K562 (cell line): ENCODE measurements around the gene BCL2L12. TPM values are rescaled to one million over a fixed set of nuclear protein-coding genes. Genes with fewer than 3 reads are reported as not detected.

Source experiments
- ATAC-seq: fragments of 200-7000 bp; cut with Tn5 transposase; 3 replicates; pipeline ENCODE4 v1.9.1; 2020; ENCODE audit warnings: moderate library complexity
- BruUV-seq: library from RNA; stranded (reverse); fragments of 400-500 nt; replicated peaks from 2 replicates; lab custom pipeline; 2021; lab: Mats Ljungman, UMichigan
- CTCF ChIA-PET: fragments of 300-600 bp; formaldehyde crosslinking; extraction: SDS; loops from one replicate; lab custom pipeline; 2021; ENCODE audit warnings: low intra/inter-chr PET ratio; lab: Yijun Ruan, JAX
- POLR2A ChIA-PET: fragments of 300-600, 350-650 bp; sonication (Branson Sonifier 250); formaldehyde crosslinking; extraction: SDS; loops from one replicate; lab custom pipeline; 2021; ENCODE audit warnings: antibody characterized with exemption, inconsistent platforms; lab: Yijun Ruan, JAX
- DNase-seq, 4 experiments: peaks; one replicate each; pipeline versions ENCODE4 v3.0.0 to v3.0.0-alpha.2; 2011 to 2018; ENCODE audit warnings: low spot score in 3 of 4, mixed read lengths in 3 of 4; ENCODE audit errors: extremely low read depth in 1 of 4
- FAIRE-seq: peaks from 2 replicates; lab custom pipeline; 2011; peaks lifted over from hg19 to GRCh38; lab: Jason Lieb, UNC
- H2AFZ ChIP-seq: 2 replicates; pipeline ENCODE4 v1.6.0; 2011; ENCODE audit warnings: low read depth, low read length, control low read depth, inconsistent platforms
- H3K27ac ChIP-seq: fragments of 200-600 bp; 3 replicates; pipeline ENCODE4 v1.8.0; 2011; ENCODE audit warnings: low read depth, mild to moderate bottlenecking, control low read depth, inconsistent platforms, low read length, moderate library complexity, mixed read lengths; ENCODE audit errors: extremely low read depth
- H3K27me3 ChIP-seq, 2 experiments: fragments of 300-600 bp in 1 of 2; 2 replicates in 1 of 2; 3 replicates in 1 of 2; pipeline versions ENCODE4 v1.6.0 to v1.8.0; 2011; ENCODE audit warnings: inconsistent platforms in 2 of 2, low read length in 2 of 2, mild to moderate bottlenecking in 1 of 2, mixed read lengths in 1 of 2, moderate library complexity in 1 of 2; ENCODE audit not compliant: control insufficient read depth in 2 of 2, insufficient read depth in 2 of 2
- H3K36me3 ChIP-seq: fragments of 300-600 bp; 3 replicates; pipeline ENCODE4 v1.8.0; 2011; ENCODE audit warnings: mild to moderate bottlenecking, low read length, inconsistent platforms; ENCODE audit not compliant: control insufficient read depth, insufficient read depth
- H3K4me1 ChIP-seq, 2 experiments: fragments of 200-600 bp in 1 of 2; replicated peaks in 1 of 2; 2 replicates in 1 of 2; 3 replicates in 1 of 2; pipeline versions ENCODE4 v1.5.1 to v1.8.0; 2011; ENCODE audit warnings: inconsistent platforms in 2 of 2, low read length in 2 of 2, mild to moderate bottlenecking in 1 of 2, mixed read lengths in 1 of 2, moderate library complexity in 1 of 2; ENCODE audit not compliant: control insufficient read depth in 2 of 2, insufficient read depth in 2 of 2
- H3K4me2 ChIP-seq: 2 replicates; pipeline ENCODE4 v1.6.1; 2011; ENCODE audit warnings: low read length, control low read depth, inconsistent platforms, mixed read lengths; ENCODE audit not compliant: insufficient read depth
- H3K4me3 ChIP-seq: fragments of 200-600 bp; sonication (generic), shearing (Covaris generic); 2 replicates; pipeline ENCODE4 v1.5.1; 2016; ENCODE audit warnings: control low read depth, inconsistent platforms
- H3K79me2 ChIP-seq: fragments of 200-600 bp; 3 replicates; pipeline ENCODE4 v1.8.0; 2011; ENCODE audit warnings: low read length, inconsistent platforms; ENCODE audit not compliant: control insufficient read depth, insufficient read depth
- H3K9ac ChIP-seq, 2 experiments: 2 replicates each; pipeline versions ENCODE4 v1.6.0 to v1.6.1; 2011; ENCODE audit warnings: low read depth in 2 of 2, low read length in 2 of 2, control low read depth in 1 of 2, inconsistent platforms in 1 of 2, mild to moderate bottlenecking in 1 of 2, mixed read lengths in 1 of 2; ENCODE audit not compliant: insufficient read depth in 1 of 2
- H3K9me1 ChIP-seq: one replicate; pipeline ENCODE4 v1.6.0; 2011; ENCODE audit warnings: inconsistent platforms, mild to moderate bottlenecking, low read length, moderate library complexity; ENCODE audit not compliant: control insufficient read depth, insufficient read depth
- H3K9me3 ChIP-seq: replicated peaks from 2 replicates; pipeline ENCODE4 v1.5.1; 2011; ENCODE audit warnings: low read depth, low read length, inconsistent platforms; ENCODE audit not compliant: control insufficient read depth, insufficient read depth
- H4K20me1 ChIP-seq: replicated peaks from 2 replicates; pipeline ENCODE4 v1.6.1; 2011; ENCODE audit warnings: low read length, inconsistent platforms, mixed read lengths; ENCODE audit not compliant: control insufficient read depth, insufficient read depth
- BRD4 ChIP-seq: fragments of 200-600 bp; sonication (generic); IDR thresholded peaks from 2 replicates; pipeline ENCODE4 v1.6.1; 2017; ENCODE audit warnings: inconsistent platforms
- FOXP1 ChIP-seq: sonication (generic); formaldehyde crosslinking; IDR thresholded peaks from 2 replicates; pipeline ENCODE4 v1.8.0; 2022; ENCODE audit warnings: mild to moderate bottlenecking, missing genetic modification reagents
- MXD1 ChIP-seq: fragments of 250-450 bp; sonication (Bioruptor Pico); IDR thresholded peaks from 2 replicates; pipeline ENCODE4 v1.8.0; 2021; ENCODE audit warnings: borderline replicate concordance, mild to moderate bottlenecking, moderate library complexity; ENCODE audit not compliant: poor library complexity, severe bottlenecking
- RBFOX2 ChIP-seq: fragments of 200-400 bp; formaldehyde crosslinking; IDR thresholded peaks from 2 replicates; pipeline ENCODE4 v1.6.1; 2017; ENCODE audit warnings: low read depth, mild to moderate bottlenecking, low read length, moderate library complexity
- SMC3 ChIP-seq: conservative IDR thresholded peaks from 2 replicates; pipeline ENCODE4 v1.6.1; 2011; ENCODE audit warnings: low read depth, low read length, improper control_type of control experiment; ENCODE audit not compliant: insufficient read depth
- SREBF2 ChIP-seq: sonication (generic); formaldehyde crosslinking; IDR thresholded peaks from 2 replicates; pipeline ENCODE4 v1.4.0; 2020; ENCODE audit warnings: mild to moderate bottlenecking, missing genetic modification reagents
- TSC22D4 ChIP-seq: fragments of 450-650 bp; IDR thresholded peaks from 2 replicates; pipeline ENCODE4 v1.6.1; 2016; ENCODE audit warnings: missing genetic modification characterization, missing biosample characterization, control low read depth
- ZNF23 ChIP-seq: fragments of 250-450 bp; sonication (Bioruptor Pico); IDR thresholded peaks from 2 replicates; pipeline ENCODE4 v1.4.0; 2020; ENCODE audit warnings: mild to moderate bottlenecking
- ZNF407 ChIP-seq: fragments of 450-650 bp; IDR thresholded peaks from 2 replicates; pipeline ENCODE4 v1.6.1; 2016; ENCODE audit warnings: low read depth
- ZNF740 ChIP-seq, 3 experiments: fragments of 200-800 bp in 1 of 3; sonication (Bioruptor generic) in 1 of 3; sonication (generic) in 1 of 3; formaldehyde crosslinking in 1 of 3; IDR thresholded peaks; 2 replicates each; pipeline versions ENCODE4 v1.6.1 to v1.8.0; 2016 to 2022; ENCODE audit warnings: mild to moderate bottlenecking in 2 of 3, missing compliant biosample characterization in 2 of 3, missing genetic modification characterization in 2 of 3, missing genetic modification reagents in 1 of 3
- WGBS: fragments of 100-300 bp; shearing (Covaris generic); methylation state at CpG from one replicate; pipeline ENCODE4 v1.1.6; 2016; ENCODE audit warnings: low coverage, mixed read lengths; ENCODE audit not compliant: insufficient coverage; ENCODE audit errors: missing lambda C conversion rate; 5-methylcytosine and 5-hydroxymethylcytosine counted together
- in situ Hi-C: fragments of 300-500 bp; cut with MboI; formaldehyde crosslinking; loops from 4 replicates; pipeline ENCODE4 v1.15.0; 2018; ENCODE audit warnings: inconsistent platforms, mixed read lengths
- intact Hi-C: fragments of 100-400 bp; cut with micrococcal nuclease; formaldehyde crosslinking; loops from 2 replicates; pipeline ENCODE4 v1.14.2; 2022
- polyA plus RNA-seq, 8 experiments: library from polyadenylated mRNA; depleted of rRNA in 4 of 8; stranded (reverse) in 5 of 8; unstranded in 3 of 8; fragments of >200 nt; fragmentation: Nextera tagmentation in 2 of 8; fragmentation: Illumina TruSeq in 1 of 8; extraction: Ambion mirVana in 2 of 8; extraction: Trizol in 1 of 8; gene quantifications; 2 replicates each; pipeline versions ENCODE4 v1.2.1 to v1.2.3, GENCODE V29; 2011 to 2014; ENCODE audit warnings: inconsistent platforms in 1 of 8, missing spikeins in 1 of 8
- total RNA-seq, 7 experiments: library from RNA; depleted of rRNA in 6 of 7; stranded (reverse); fragments of >200 nt in 6 of 7; fragmentation: Illumina TruSeq in 2 of 7; extraction: Trizol in 2 of 7; gene quantifications; 2 replicates each; pipeline versions ENCODE4 v1.2.1 to v1.2.3, GENCODE V29; 2011 to 2021; ENCODE audit warnings: low replicate concordance in 1 of 7

Gene BCL2L12
- total and polyA plus RNA-seq, 9 of the 15 experiments (the other 6 are each of a cell fraction or from before 2014, with no cell fraction given), result 7.4 to 263 (median 81.2) TPM

GRCh38 chr19:49664171-49665035 lies 1.3 kb upstream of the BCL2L12 start:
- Histone ChIP-seq H4K20me1 (peaks cover 7% of the 10 kb centered on the region; the same call in 1 of the 2 replicates), H3K4me1 (peaks cover 7 to 26% of the 10 kb centered on the region in 2 experiments; a peak in 4 of 5 replicates), H3K4me3 (peak overlapping the region; percentile 81), H3K9ac (peak overlapping the region; percentile 95 to 98), H3K36me3 (peaks cover 59% of the 10 kb centered on the region; the same call in 2 of the 3 replicates), H3K27ac (peak overlapping the region; percentile 81), H3K4me2 (peak overlapping the region; percentile 99), H3K9me3 (0 out of 2 replicates have a peak, but pooled peaks cover 2% of the 10 kb centered on the region), H3K79me2 (peaks cover 53% of the 10 kb centered on the region), H3K27me3 (no peaks in the 10 kb centered on the region), H3K9me1 (peaks cover under 1% of the 10 kb centered on the region), H2AFZ (peak overlapping the region; percentile 61; the same call in 1 of the 2 replicates)
- intact Hi-C loops (loop anchor here (2.0 kb wide), 1 partner anchor 74 kb away; the partner anchor contains the start of gene PRR12), in situ Hi-C loops (no loop called here)
- ATAC-seq, result peak; percentile 77
- DNase-seq, result peak; percentile 84 to 91 (median 86)
- under 1% methylated on average over 46 of the region's 53 CpGs for WGBS
- FAIRE-seq, result peak; percentile 66
- BruUV-seq, result no TSS peak
- POLR2A ChIA-PET, result interaction anchor here (0.6 to 6.1 kb wide), 11 partner anchors 8 to 901 kb away, joined by 3 to 35 read pairs (median 5); partner anchors contain the start of genes PRMT1, PRR12, RPL13A and SCAF1
- CTCF ChIA-PET, result no interaction called here
- TF ChIP-seq SREBF2 (CRISPR knock-in tag) (0 out of 2 replicates have a peak, but pooled peaks have one; percentile 83), ZNF407 (no peak), FOXP1 (CRISPR knock-in tag) (no peak), BRD4 (no peak), RBFOX2 (peak; percentile 77), ZNF740 (CRISPR knock-in tag; IDR thresholded peaks at IDR 0.05) (no peak), ZNF740 (tag; IDR thresholded peaks at IDR 0.05) (no peak), SMC3 (no peak), MXD1 (CRISPR knock-in tag) (no peak), ZNF23 (CRISPR knock-in tag) (no peak), TSC22D4 (tag) (no peak)
